Gastrocnemius medialis (tissue), 4 donors: ENCODE results near the gene NFATC3. TPM values are rescaled to one million over a fixed set of nuclear protein-coding genes. Genes with fewer than 3 reads are reported as not detected.
A peak's percentile ranks its signal among the peaks of the same experiment; 100 is the strongest.

Experiments
- ATAC-seq, 2 donors: fragments of 150-250 bp; one replicate each; pipeline ENCODE4 v1.9.1; 2016
- DNase-seq, 2 donors: peaks; one replicate each; pipeline ENCODE4 v3.0.0-alpha.2; 2019
- H3K27ac ChIP-seq, 4 donors: fragments of 200-600 bp; sonication (generic); 1 replicate in 1 of 4; 2 replicates in 3 of 4; pipeline ENCODE4 v1.5.1; 2016 to 2018; ENCODE audit warnings: mild to moderate bottlenecking in 2 of 4, moderate library complexity in 1 of 4
- H3K27me3 ChIP-seq, 3 donors: fragments of 200-600 bp; sonication (generic) in 2 of 3; 1 replicate in 1 of 3; 2 replicates in 2 of 3; pipeline versions ENCODE4 v1.5.1 to v1.6.0; 2016 to 2019; ENCODE audit warnings: mild to moderate bottlenecking in 1 of 3, moderate library complexity in 1 of 3
- H3K36me3 ChIP-seq, 2 donors: fragments of 200-600 bp; sonication (generic) in 1 of 2; one replicate each; pipeline ENCODE4 v1.5.1; 2017 to 2018
- H3K4me1 ChIP-seq, 2 donors: fragments of 200-600 bp; sonication (generic) in 1 of 2; one replicate each; pipeline ENCODE4 v1.5.1; 2016 to 2017; ENCODE audit warnings: mild to moderate bottlenecking in 2 of 2
- H3K4me3 ChIP-seq, 4 donors: fragments of 200-600 bp; sonication (generic) in 3 of 4; 1 replicate in 1 of 4; 2 replicates in 3 of 4; pipeline ENCODE4 v1.5.1; 2016 to 2019; ENCODE audit warnings: mild to moderate bottlenecking in 2 of 4
- H3K9me3 ChIP-seq, 3 donors: fragments of 200-600 bp; sonication (generic) in 2 of 3; 1 replicate in 1 of 3; 2 replicates in 2 of 3; pipeline ENCODE4 v1.5.1; 2016 to 2019
- CTCF ChIP-seq, 5 experiments: fragments of 450-650 bp in 3 of 5; fragments of 200-600 bp in 2 of 5; sonication (generic) in 2 of 5; IDR thresholded peaks in 4 of 5; conservative IDR thresholded peaks in 1 of 5; 1 replicate in 4 of 5; 2 replicates in 1 of 5; pipeline ENCODE4 v1.5.1; 2016 to 2019; ENCODE audit warnings: antibody characterized with exemption in 5 of 5, mild to moderate bottlenecking in 3 of 5, moderate library complexity in 3 of 5
- POLR2A ChIP-seq, 2 donors: fragments of 450-650 bp; IDR thresholded peaks; one replicate each; pipeline ENCODE4 v1.6.1; 2017; ENCODE audit warnings: antibody characterized with exemption in 2 of 2, mild to moderate bottlenecking in 2 of 2, moderate library complexity in 2 of 2
- in situ Hi-C, 4 donors: fragments of 200-750 bp; cut with MboI; loops; one replicate each; pipeline versions ENCODE4 v1.15.0 to v1.8.0; 2017; ENCODE audit warnings: low sequenced_read_pairs in 4 of 4
- intact Hi-C: fragments of 100-400 bp; cut with DNase I; formaldehyde crosslinking; loops from one replicate; pipeline ENCODE4 v1.15.1; 2023; ENCODE audit warnings: low total_unique reads
- total RNA-seq, 4 donors: library from RNA; depleted of rRNA; stranded (reverse); fragments of >200 nt; gene quantifications; one replicate each; pipeline versions ENCODE4 v1.1.0 to v1.2.3, GENCODE V29; 2016

The NFATC3 gene
- total RNA-seq, 4 donors from 2014 or later = 47.9 to 72.7 (median 70.7) TPM

GRCh38 chr16:68228652-68229051 lies 143.5 kb downstream of the NFATC3 start:
- peaks cover 32 to 34% of the 10 kb centered on the region in 2 donors for H3K4me1 ChIP-seq
- no peak overlapping the region for H3K4me3 ChIP-seq
- in situ Hi-C loops (loop anchor here in 2 of 4 donors (5.0 to 25.0 kb wide), 2 partner anchors 136 to 416 kb away; partner anchors contain the start of genes RANBP10 (in 1 of the 2) and TSNAXIP1 (in 1 of the 2)), intact Hi-C loops (loop anchor here (1.0 to 2.0 kb wide), 3 partner anchors 134 to 236 kb away; no protein-coding TSS in a partner anchor)
- DNase-seq (no peak), ATAC-seq (no peak)
- H3K9me3 ChIP-seq = no peaks in the 10 kb centered on the region
- no peaks in the 10 kb centered on the region for H3K36me3 ChIP-seq
- H3K27me3 ChIP-seq = no peaks in the 10 kb centered on the region
- TF ChIP-seq POLR2A (IDR thresholded peaks at IDR 0.05) (no peak), CTCF (IDR thresholded peaks at IDR 0.05 in 4 of 5, conservative IDR thresholded peaks at IDR 0.05 in 1 of 5) (no peak)
- H3K27ac ChIP-seq = peak overlapping the region; percentile 68 to 85 (median 75)

GRCh38 chr16:68229431-68230175 lies 144.4 kb downstream of the NFATC3 start:
- Histone ChIP-seq H3K27ac (peak overlapping the region; percentile 68 to 85 (median 75)), H3K36me3 (no peaks in the 10 kb centered on the region), H3K27me3 (no peaks in the 10 kb centered on the region), H3K9me3 (no peaks in the 10 kb centered on the region), H3K4me1 (peaks cover 32 to 34% of the 10 kb centered on the region in 2 donors), H3K4me3 (no peak overlapping the region)
- DNase-seq = peak in 1 of 2 donors; percentile 63
- in situ Hi-C loops = loop anchor here in 2 of 4 donors (5.0 to 25.0 kb wide), 2 partner anchors 137 to 417 kb away; partner anchors contain the start of genes RANBP10 (in 1 of the 2) and TSNAXIP1 (in 1 of the 2)
- ATAC-seq = peak; percentile 63 to 73
- TF ChIP-seq POLR2A (IDR thresholded peaks at IDR 0.05) (no peak), CTCF (IDR thresholded peaks at IDR 0.05 in 4 of 5, conservative IDR thresholded peaks at IDR 0.05 in 1 of 5) (peak; percentile 85 to 94 (median 93))
- intact Hi-C loops = loop anchor here (1.0 to 2.0 kb wide), 2 partner anchors 160 to 237 kb away; no protein-coding TSS in a partner anchor

- no peaks in the 10 kb centered on the region for H3K9me3 ChIP-seq
- DNase-seq = no peak
- in situ Hi-C loops (loop anchor here in 1 of 4 donors (25.0 kb wide), 1 partner anchor 418 kb away; the partner anchor contains the start of genes RANBP10 and TSNAXIP1), intact Hi-C loops (no loop called here)
- no peak for ATAC-seq
- no peaks in the 10 kb centered on the region for H3K36me3 ChIP-seq
- no peaks in the 10 kb centered on the region for H3K27me3 ChIP-seq
- H3K27ac ChIP-seq = peak overlapping the region in 2 of 4 donors; percentile 68 to 85
- no peak for TF ChIP-seq POLR2A (IDR thresholded peaks at IDR 0.05)
- no peak for TF ChIP-seq CTCF (IDR thresholded peaks at IDR 0.05 in 4 of 5, conservative IDR thresholded peaks at IDR 0.05 in 1 of 5)
- H3K4me3 ChIP-seq = no peak overlapping the region
- H3K4me1 ChIP-seq = peaks cover 32 to 34% of the 10 kb centered on the region in 2 donors
Measured at GRCh38 chr16:68230176-68230571, 145.0 kb downstream of the NFATC3 start.

- DNase-seq (no peak), ATAC-seq (no peak)
- Histone ChIP-seq H3K36me3 (no peaks in the 10 kb centered on the region), H3K9me3 (no peaks in the 10 kb centered on the region), H3K4me3 (no peak overlapping the region), H3K27me3 (no peaks in the 10 kb centered on the region), H3K27ac (peak overlapping the region in 1 of 4 donors; percentile 12), H3K4me1 (peaks cover 32% of the 10 kb centered on the region in 2 donors)
- intact Hi-C loops (no loop called here), in situ Hi-C loops (loop anchor here in 1 of 4 donors (25.0 kb wide), 1 partner anchor 419 kb away; the partner anchor contains the start of genes RANBP10 and TSNAXIP1)
- TF ChIP-seq POLR2A (IDR thresholded peaks at IDR 0.05) = no peak
- TF ChIP-seq CTCF (IDR thresholded peaks at IDR 0.05 in 4 of 5, conservative IDR thresholded peaks at IDR 0.05 in 1 of 5) = no peak
Measured at GRCh38 chr16:68230956-68231355, 145.8 kb downstream of the NFATC3 start.
